Coronary artery (tissue), 2 donors: Measurements from ENCODE around the gene AQP1.

Source experiments
- DNase-seq: peaks from one replicate; pipeline ENCODE4 v3.0.0-alpha.2; 2017; ENCODE audit warnings: low spot score
- H3K27ac ChIP-seq, 2 donors: fragments of 200-600 bp; sonication (generic); one replicate each; pipeline ENCODE4 v1.5.1; 2016 to 2019
- H3K4me3 ChIP-seq: fragments of 200-600 bp; sonication (generic); 2 replicates; pipeline ENCODE4 v1.5.1; 2016; ENCODE audit warnings: mild to moderate bottlenecking, moderate library complexity
- CTCF ChIP-seq: fragments of 200-600 bp; sonication (generic); IDR thresholded peaks from one replicate; pipeline ENCODE4 v1.5.1; 2019; ENCODE audit warnings: antibody characterized with exemption

AQP1 gene

GRCh38 chr7:30914596-30914995 lies 2.9 kb downstream of the AQP1 start:
- H3K4me3 ChIP-seq, result peak overlapping the region; percentile 79
- no peak for TF ChIP-seq CTCF
- peak; percentile 95 for DNase-seq
- H3K27ac ChIP-seq, result peak overlapping the region; percentile 86 to 97

- TF ChIP-seq CTCF, result no peak
- DNase-seq, result no peak
- Histone ChIP-seq H3K27ac (peak overlapping the region; percentile 86 to 97), H3K4me3 (peak overlapping the region; percentile 79)
Measured at GRCh38 chr7:30915005-30915601, 3.5 kb downstream of the AQP1 start.

DNA sequence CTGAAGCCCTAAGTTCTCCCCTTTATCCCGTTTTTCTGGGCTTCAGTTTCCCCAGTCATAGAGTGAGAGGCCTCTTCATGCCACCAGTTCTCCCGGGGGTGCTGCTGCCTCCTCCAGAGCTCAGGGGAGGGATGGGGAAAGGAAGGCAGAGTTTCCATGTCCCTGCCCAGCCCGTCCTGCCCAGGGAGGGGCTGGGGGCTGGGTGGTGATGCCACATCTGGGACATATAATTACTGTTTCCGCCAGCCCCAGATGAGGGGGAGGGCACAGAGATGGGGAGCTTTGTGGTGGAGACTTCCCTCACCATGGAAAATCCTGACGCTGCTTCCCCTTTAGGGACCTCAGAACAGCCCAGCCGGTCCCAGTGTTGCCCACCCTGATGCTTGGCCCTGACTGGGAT lies 4.1 kb downstream of the AQP1 start:
- DNase-seq, result no peak
- no peak for TF ChIP-seq CTCF
- Histone ChIP-seq H3K4me3 (peak overlapping the region; percentile 79), H3K27ac (peak overlapping the region; percentile 86 to 97)

DNA sequence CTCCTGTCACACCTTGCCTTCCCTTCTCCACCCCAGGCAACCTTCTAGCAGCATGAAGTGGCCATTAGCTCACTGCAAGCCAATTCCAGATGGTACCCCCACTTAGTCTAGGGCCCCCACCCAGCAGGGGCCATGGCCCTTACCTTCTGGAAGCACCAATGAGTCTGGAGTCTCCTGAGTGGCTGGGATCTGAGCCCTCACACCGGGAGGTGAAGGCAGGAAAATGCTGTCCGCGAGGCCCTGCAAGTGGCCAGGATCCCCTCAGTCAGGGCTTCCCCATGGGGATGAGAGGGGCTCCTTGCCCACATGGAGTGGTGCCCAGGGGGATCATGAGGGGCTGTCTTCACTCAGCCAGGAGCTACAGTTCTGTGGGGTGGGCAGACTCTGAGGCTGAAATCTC lies 4.6 kb downstream of the AQP1 start:
- peak overlapping the region; percentile 79 for H3K4me3 ChIP-seq
- H3K27ac ChIP-seq, result peak overlapping the region; percentile 86 to 97
- DNase-seq, result no peak
- TF ChIP-seq CTCF, result no peak

DNA sequence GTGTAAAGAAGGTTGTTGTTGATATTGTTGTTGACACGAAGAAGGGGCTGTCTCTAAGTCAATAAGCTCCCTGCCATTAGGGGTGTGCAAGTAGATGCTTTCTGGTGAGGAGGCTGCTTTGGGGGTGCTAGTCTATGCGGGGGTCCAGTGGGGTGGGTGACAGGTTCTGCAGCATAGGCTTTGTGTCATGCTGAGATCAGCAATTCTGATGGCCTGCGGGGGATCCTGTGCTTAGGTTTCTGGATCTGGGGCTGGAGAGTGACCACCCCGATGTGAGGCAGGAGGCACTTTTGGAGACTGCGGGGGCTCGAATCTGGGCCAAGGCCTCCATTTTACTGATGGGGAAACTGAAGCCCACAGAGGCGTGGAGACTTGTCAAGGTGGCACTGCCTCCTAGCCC lies 5.1 kb downstream of the AQP1 start:
- TF ChIP-seq CTCF, result no peak
- DNase-seq, result no peak
- H3K27ac ChIP-seq, result peak overlapping the region; percentile 86 to 97

GRCh38 chr7:30917216-30917893 lies 5.7 kb downstream of the AQP1 start:
- H3K4me3 ChIP-seq, result peak overlapping the region; percentile 79
- H3K27ac ChIP-seq, result peak overlapping the region; percentile 86 to 97
- DNase-seq, result no peak
- TF ChIP-seq CTCF, result no peak

More for the DNA sequence above, 5.1 kb downstream of the AQP1 start:
- peak overlapping the region; percentile 79 for H3K4me3 ChIP-seq

GRCh38 chr7:30918676-30919075 lies 7.0 kb downstream of the AQP1 start:
- DNase-seq, result no peak
- Histone ChIP-seq H3K27ac (peak overlapping the region; percentile 83 to 86), H3K4me3 (peak overlapping the region; percentile 17)
- no peak for TF ChIP-seq CTCF
